IMR-90 (cell line): ENCODE measurements around the gene MAST3. TPM values are rescaled to one million over a fixed set of nuclear protein-coding genes. Genes with fewer than 3 reads are reported as not detected.

Source experiments
- ATAC-seq: fragments of 200-7000 bp; cut with Tn5 transposase; 2 replicates; pipeline ENCODE4 v1.9.1; 2020; ENCODE audit warnings: low read depth, mild to moderate bottlenecking, moderate library complexity
- BruUV-seq: library from RNA; stranded (reverse); fragments of 400-500 nt; replicated peaks from 2 replicates; lab custom pipeline; 2021; lab: Mats Ljungman, UMichigan
- CTCF ChIA-PET: fragments of 300-600 bp; formaldehyde crosslinking; extraction: SDS; loops from one replicate; lab custom pipeline; 2021; ENCODE audit warnings: antibody characterized with exemption; lab: Yijun Ruan, JAX
- POLR2A ChIA-PET: fragments of 300-600 bp; sonication (Branson Sonifier 250); formaldehyde crosslinking; loops from one replicate; lab custom pipeline; 2022; ENCODE audit warnings: antibody characterized with exemption; ENCODE audit not compliant: unreplicated experiment; lab: Charles Lee
- DNase-seq: peaks from one replicate; pipeline ENCODE4 v3.0.0; 2013
- H2AFZ ChIP-seq: replicated peaks from 2 replicates; pipeline ENCODE3; 2013; ENCODE audit warnings: low read length, mild to moderate bottlenecking; ENCODE audit not compliant: poor library complexity
- H2AK5ac ChIP-seq: 2 replicates; pipeline ENCODE4 v1.6.1; 2013; ENCODE audit warnings: low read depth, low read length, inconsistent platforms
- H2AK9ac ChIP-seq: replicated peaks from 2 replicates; pipeline ENCODE3; 2013; ENCODE audit warnings: mild to moderate bottlenecking, low read depth, low read length, moderate library complexity; ENCODE audit not compliant: poor library complexity
- H2BK120ac ChIP-seq: 2 replicates; pipeline ENCODE4 v1.6.1; 2013; ENCODE audit warnings: low read depth, low read length, inconsistent platforms
- H2BK15ac ChIP-seq: 3 replicates; pipeline ENCODE4 v1.6.1; 2013; ENCODE audit warnings: low read depth, low read length, inconsistent platforms
- H2BK20ac ChIP-seq: 2 replicates; pipeline ENCODE4 v1.6.1; 2013; ENCODE audit warnings: low read depth, mild to moderate bottlenecking, inconsistent platforms, low read length, moderate library complexity
- H2BK5ac ChIP-seq: 2 replicates; pipeline ENCODE4 v1.6.1; 2013; ENCODE audit warnings: mild to moderate bottlenecking, low read depth, low read length, inconsistent platforms; ENCODE audit not compliant: poor library complexity, severe bottlenecking
- H3K14ac ChIP-seq: replicated peaks from 2 replicates; pipeline ENCODE4 v1.6.1; 2013; ENCODE audit warnings: low read depth, low read length, inconsistent platforms
- H3K18ac ChIP-seq: 2 replicates; pipeline ENCODE4 v1.6.1; 2013; ENCODE audit warnings: low read depth, low read length, control low read depth
- H3K23ac ChIP-seq: 2 replicates; pipeline ENCODE4 v1.6.1; 2013; ENCODE audit warnings: low read depth, low read length, inconsistent platforms
- H3K27ac ChIP-seq: 2 replicates; pipeline ENCODE4 v1.5.1; 2013; ENCODE audit warnings: mild to moderate bottlenecking, control low read depth, low read length; ENCODE audit not compliant: insufficient read depth
- H3K27me3 ChIP-seq: 2 replicates; pipeline ENCODE4 v1.6.1; 2013; ENCODE audit warnings: low read length; ENCODE audit not compliant: control insufficient read depth, insufficient read depth
- H3K36me3 ChIP-seq: 2 replicates; pipeline ENCODE4 v1.6.1; 2013; ENCODE audit warnings: low read length, mixed read lengths; ENCODE audit not compliant: control insufficient read depth, insufficient read depth
- H3K4ac ChIP-seq: 2 replicates; pipeline ENCODE4 v1.6.1; 2013; ENCODE audit warnings: low read depth, low read length, inconsistent platforms
- H3K4me1 ChIP-seq: 2 replicates; pipeline ENCODE4 v1.6.1; 2013; ENCODE audit warnings: low read length, mixed read lengths; ENCODE audit not compliant: control insufficient read depth, insufficient read depth
- H3K4me2 ChIP-seq: 2 replicates; pipeline ENCODE4 v1.6.1; 2013; ENCODE audit warnings: low read depth, mild to moderate bottlenecking, control low read depth, low read length, moderate library complexity
- H3K4me3 ChIP-seq: 2 replicates; pipeline ENCODE4 v1.5.1; 2013; ENCODE audit warnings: low read depth, mild to moderate bottlenecking, control low read depth, low read length, moderate library complexity; ENCODE audit not compliant: insufficient read depth
- H3K56ac ChIP-seq: 2 replicates; pipeline ENCODE4 v1.6.1; 2013; ENCODE audit warnings: low read length, inconsistent platforms; ENCODE audit not compliant: insufficient read depth; ENCODE audit errors: extremely low read depth
- H3K79me1 ChIP-seq, 2 experiments: 2 replicates each; pipeline ENCODE4 v1.6.1; 2013; ENCODE audit warnings: low read length in 2 of 2, inconsistent platforms in 1 of 2, low read depth in 1 of 2
- H3K9ac ChIP-seq: 2 replicates; pipeline ENCODE4 v1.6.1; 2013; ENCODE audit warnings: low read depth, low read length, control low read depth
- H3K9me1 ChIP-seq: 2 replicates; pipeline ENCODE4 v1.6.1; 2013; ENCODE audit warnings: low read length, inconsistent platforms; ENCODE audit not compliant: insufficient read depth
- H3K9me3 ChIP-seq: 2 replicates; pipeline ENCODE4 v1.6.1; 2013; ENCODE audit warnings: low read length; ENCODE audit not compliant: control insufficient read depth, insufficient read depth
- H4K20me1 ChIP-seq: 2 replicates; pipeline ENCODE4 v1.6.1; 2013; ENCODE audit warnings: low read length, inconsistent platforms; ENCODE audit not compliant: insufficient read depth
- H4K5ac ChIP-seq: 2 replicates; pipeline ENCODE4 v1.6.1; 2013; ENCODE audit warnings: mild to moderate bottlenecking, low read depth, low read length, control low read depth
- H4K8ac ChIP-seq, 2 experiments: 2 replicates each; pipeline ENCODE4 v1.6.1; 2013; ENCODE audit warnings: low read depth in 2 of 2, low read length in 2 of 2, control low read depth in 1 of 2, inconsistent platforms in 1 of 2
- H4K91ac ChIP-seq: 2 replicates; pipeline ENCODE4 v1.6.1; 2013; ENCODE audit warnings: low read depth, low read length, inconsistent platforms; ENCODE audit not compliant: insufficient read depth
- CEBPB ChIP-seq: IDR thresholded peaks from 2 replicates; pipeline ENCODE4 v1.6.1; 2012; ENCODE audit warnings: low read depth, low read length, improper control_type of control experiment
- FOS ChIP-seq: fragments of 150-350 bp; IDR thresholded peaks from 2 replicates; pipeline ENCODE4 v1.6.1; 2016; ENCODE audit warnings: low read depth, low read length
- MXI1 ChIP-seq: IDR thresholded peaks from 2 replicates; pipeline ENCODE4 v1.6.1; 2012; ENCODE audit warnings: low read depth, mild to moderate bottlenecking, low read length, moderate library complexity, borderline replicate concordance
- SMC3 ChIP-seq: fragments of 150-350 bp; IDR thresholded peaks from 2 replicates; pipeline ENCODE4 v1.6.1; 2016; ENCODE audit warnings: low read depth, mild to moderate bottlenecking, antibody characterized with exemption, low read length, moderate library complexity
- WGBS, 2 experiments: methylation state at CpG; one replicate each; pipeline versions ENCODE4 v1.1.5 to v1.1.7; 2013; ENCODE audit warnings: missing lambda C conversion rate in 2 of 2; ENCODE audit not compliant: insufficient read length in 1 of 2; ENCODE audit errors: extremely low coverage in 2 of 2; 5-methylcytosine and 5-hydroxymethylcytosine counted together
- dilution Hi-C: fragments of 300-500 bp; cut with HindIII; formaldehyde crosslinking; loops from one replicate; pipeline ENCODE4 v1.14.3; 2018; ENCODE audit warnings: low sequenced_read_pairs; ENCODE audit not compliant: unreplicated experiment
- in situ Hi-C: fragments of 300-500 bp; cut with MboI; formaldehyde crosslinking; loops from 3 replicates; pipeline ENCODE4 v1.14.3; 2019; ENCODE audit warnings: low sequenced_read_pairs, inconsistent platforms, mixed read lengths
- intact Hi-C: fragments of 100-400 bp; cut with micrococcal nuclease; formaldehyde crosslinking; loops from 2 replicates; pipeline ENCODE4 v1.10.0; 2022
- polyA plus RNA-seq, 3 experiments: library from polyadenylated mRNA; depleted of rRNA; stranded (reverse); fragments of >200 nt; gene quantifications; 2 replicates each; pipeline ENCODE4 v1.2.3, GENCODE V29; 2012; ENCODE audit warnings: low replicate concordance in 1 of 3
- total RNA-seq: library from RNA; depleted of rRNA; stranded (reverse); fragments of >200 nt; gene quantifications from 2 replicates; pipeline ENCODE4 v1.2.3, GENCODE V29; 2012
- TF ChIP-seq, protein P1 (sequence below): fragments of 150-350 bp; IDR thresholded peaks from 2 replicates; pipeline ENCODE4 v1.6.1; 2016; ENCODE audit warnings: low read depth, mild to moderate bottlenecking, low read length, moderate library complexity, borderline replicate concordance

The MAST3 gene
- total and polyA plus RNA-seq, 2 of the 4 experiments (the other 2 are of a cell fraction), result 1.3 to 4.3 TPM

- BruUV-seq, result no TSS peak
- CTCF ChIA-PET, result no interaction called here
- no peaks in the 10 kb centered on the region for H3K9me3 ChIP-seq
- no peak overlapping the region for H2BK5ac ChIP-seq
- intact Hi-C loops (loop anchor here (1.0 kb wide), 1 partner anchor 11 kb away; the partner anchor contains the start of gene RAB3A), dilution Hi-C loops (no loop called here), in situ Hi-C loops (loop anchor here (10.0 kb wide), 2 partner anchors 131 to 221 kb away; partner anchors contain the start of genes LSM4 and SSBP4)
- peak overlapping the region; percentile 90 for H3K4me2 ChIP-seq
- H2AK9ac ChIP-seq, result peak overlapping the region; percentile 77
- H3K36me3 ChIP-seq, result peaks cover 23% of the 10 kb centered on the region
- H4K91ac ChIP-seq, result no peak overlapping the region
- H4K20me1 ChIP-seq, result peaks cover 8% of the 10 kb centered on the region
- H3K4ac ChIP-seq, result no peak overlapping the region
- no peak for ATAC-seq
- H2AK5ac ChIP-seq, result no peak overlapping the region
- H4K8ac ChIP-seq, result no peak overlapping the region
- peak overlapping the region; percentile 97 for H2AFZ ChIP-seq
- no peak overlapping the region for H2BK15ac ChIP-seq
- peak overlapping the region; percentile 15 for H3K9ac ChIP-seq
- no peak overlapping the region for H2BK120ac ChIP-seq
- POLR2A ChIA-PET, result interaction anchor here (2.2 kb wide), 1 partner anchor 88 kb away, joined by 5 read pairs; the partner anchor contains the start of gene JUND
- peaks cover 7 to 15% of the 10 kb centered on the region in 2 experiments; a peak in 3 of 4 replicates for H3K79me1 ChIP-seq
- no peak overlapping the region for H3K18ac ChIP-seq
- no peak overlapping the region for H3K14ac ChIP-seq
- no peak overlapping the region for H2BK20ac ChIP-seq
- no peak overlapping the region for H3K56ac ChIP-seq
- no peaks in the 10 kb centered on the region for H3K27me3 ChIP-seq
- no peak for DNase-seq
- no peak overlapping the region for H4K5ac ChIP-seq
- peak overlapping the region; percentile 10; the same call in 1 of the 2 replicates for H3K27ac ChIP-seq
- peaks cover 8% of the 10 kb centered on the region for H3K4me1 ChIP-seq
- 15% methylated on average over 6 of the region's 46 CpGs; no CpG with 5 or more reads in 1 of the 2 experiments for WGBS, 2 experiments
- H3K23ac ChIP-seq, result peak overlapping the region; percentile 71; the same call in 1 of the 2 replicates
- H3K4me3 ChIP-seq, result peak overlapping the region; percentile 55
- H3K9me1 ChIP-seq, result peaks cover 8% of the 10 kb centered on the region; the same call in 1 of the 2 replicates
- TF ChIP-seq, protein P1, sequence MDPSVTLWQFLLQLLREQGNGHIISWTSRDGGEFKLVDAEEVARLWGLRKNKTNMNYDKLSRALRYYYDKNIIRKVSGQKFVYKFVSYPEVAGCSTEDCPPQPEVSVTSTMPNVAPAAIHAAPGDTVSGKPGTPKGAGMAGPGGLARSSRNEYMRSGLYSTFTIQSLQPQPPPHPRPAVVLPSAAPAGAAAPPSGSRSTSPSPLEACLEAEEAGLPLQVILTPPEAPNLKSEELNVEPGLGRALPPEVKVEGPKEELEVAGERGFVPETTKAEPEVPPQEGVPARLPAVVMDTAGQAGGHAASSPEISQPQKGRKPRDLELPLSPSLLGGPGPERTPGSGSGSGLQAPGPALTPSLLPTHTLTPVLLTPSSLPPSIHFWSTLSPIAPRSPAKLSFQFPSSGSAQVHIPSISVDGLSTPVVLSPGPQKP, result no peak
- no peak for TF ChIP-seq FOS
- TF ChIP-seq MXI1, result 0 out of 2 replicates have a peak, but pooled peaks have one; percentile 1
- no peak for TF ChIP-seq CEBPB
- no peak for TF ChIP-seq SMC3
Measured at GRCh38 chr19:18193388-18194180, 96.0 kb downstream of the MAST3 start.
